Stimulated activated CD4-positive, alpha-beta T cell treated with anti-CD3 and anti-CD28 coated beads, Interleukin-15, amount 100 ng/mL, for 48 hours (primary cell): Measurements from ENCODE around the gene CCNB1IP1.
"Not testable (repeated sequence)": the region's sequence is repeated elsewhere in the genome, so short reads cannot be mapped to it uniquely, and the experiment has no call there.

Experiments
- DNase-seq, 2 donors: peaks; one replicate each; pipeline ENCODE4 v3.0.0-alpha.2; 2020; ENCODE audit warnings: low read depth in 2 of 2

Gene CCNB1IP1

GRCh38 chr14:20332431-20332787 is 670 bp downstream of the CCNB1IP1 start:
- DNase-seq, result no peak

DNA sequence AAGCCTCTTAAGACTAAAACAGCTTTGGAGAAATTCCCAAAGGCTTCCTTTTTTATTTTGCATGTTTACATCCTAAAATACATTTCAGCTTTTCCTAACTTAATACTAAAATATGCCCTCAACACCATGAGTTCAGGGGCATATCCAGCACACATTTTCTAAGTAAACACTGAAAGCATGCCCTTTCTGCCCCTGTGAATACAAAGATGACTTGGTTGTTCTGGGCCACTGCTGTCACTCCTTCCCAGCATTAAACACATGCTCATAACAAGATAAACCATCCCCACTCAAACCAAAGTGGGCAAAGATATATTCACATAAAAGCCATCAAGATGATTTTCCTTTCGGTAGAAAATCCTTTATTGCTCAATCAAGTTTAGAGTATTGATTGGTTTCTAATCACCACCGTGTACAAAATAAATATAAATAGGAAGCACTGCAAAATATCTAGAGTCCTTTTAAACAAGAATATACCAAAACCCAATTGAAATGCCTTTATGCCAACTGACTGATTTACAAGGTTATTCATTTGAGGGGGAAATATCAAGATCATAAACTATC is 1.9 kb downstream of the CCNB1IP1 start:
- DNase-seq, result no peak

GRCh38 chr14:20329355-20329754 is 3.7 kb downstream of the CCNB1IP1 start:
- no peak for DNase-seq

- DNase-seq, result no peak
Observed at GRCh38 chr14:20328705-20329104, 4.4 kb downstream of the CCNB1IP1 start.

GRCh38 chr14:20327005-20327869 is 5.8 kb downstream of the CCNB1IP1 start:
- DNase-seq, result no peak

GRCh38 chr14:20317720-20318119 is 15.4 kb downstream of the CCNB1IP1 start:
- no peak for DNase-seq

GRCh38 chr14:20314026-20314425 is 19.1 kb downstream of the CCNB1IP1 start:
- DNase-seq, result no peak

DNA sequence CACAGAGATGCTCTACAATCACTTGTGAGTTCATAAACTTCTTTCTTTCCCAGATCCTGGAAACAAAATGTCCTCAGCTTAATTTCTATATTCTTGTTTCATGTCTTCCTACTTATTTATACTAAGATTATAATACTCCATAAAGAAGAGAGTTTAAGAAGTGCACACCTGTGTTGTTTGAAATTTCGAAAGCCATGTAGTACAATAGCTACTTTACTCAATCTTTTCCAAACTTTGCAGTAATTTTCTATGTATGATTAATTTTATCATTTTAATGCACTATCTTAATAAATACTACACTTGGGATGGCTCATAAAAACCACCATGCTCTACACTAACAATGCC is 27.0 kb downstream of the CCNB1IP1 start:
- no peak for DNase-seq

- DNase-seq, result peak; percentile 71 to 81
Observed at GRCh38 chr14:20305265-20306078, 27.6 kb downstream of the CCNB1IP1 start, which contains the start of gene TTC5. TSS of gene TTC5 (minus strand) at chr14:20305951. CDS start at chr14:20305937, 14 bp downstream.

GRCh38 chr14:20302042-20302755 is 30.9 kb downstream of the CCNB1IP1 start:
- DNase-seq, result no peak

DNA sequence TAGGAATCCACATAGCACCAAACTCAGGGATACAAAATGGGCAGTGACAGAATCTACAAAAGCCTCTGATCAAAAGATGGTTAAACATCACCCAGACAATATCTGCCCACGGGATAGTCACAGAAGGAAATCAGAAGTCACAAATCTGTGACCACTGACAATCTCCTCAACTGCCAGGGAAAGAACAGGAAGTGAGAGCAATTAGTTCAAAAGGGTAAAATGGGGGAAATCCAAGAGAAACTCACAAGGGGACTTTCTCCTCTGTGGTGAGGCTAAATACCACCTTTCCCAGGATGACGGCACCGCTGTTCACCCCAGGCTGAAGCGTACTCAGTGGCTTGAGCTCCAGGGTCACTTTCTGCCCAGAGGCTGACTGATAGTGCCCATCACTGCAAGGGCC is 38.0 kb downstream of the CCNB1IP1 start:
- no peak for DNase-seq

DNA sequence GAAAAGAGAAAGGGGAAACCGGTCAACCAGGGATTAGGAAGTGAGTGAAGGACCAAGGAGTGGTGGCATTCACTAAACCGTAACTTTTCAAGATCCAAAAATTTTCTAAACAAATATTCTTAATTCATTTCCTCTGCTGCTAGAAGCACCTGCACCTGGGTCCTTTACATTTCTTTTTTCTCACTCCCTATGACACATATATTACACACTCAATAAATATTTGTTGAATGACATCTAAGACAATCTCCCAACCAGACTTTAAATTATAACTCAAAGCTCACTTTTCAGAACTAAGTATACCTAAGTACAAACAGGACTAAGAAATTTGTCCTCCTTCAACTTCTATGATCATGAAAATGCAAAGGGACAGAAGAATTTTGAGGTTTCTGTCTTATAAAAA is 38.4 kb downstream of the CCNB1IP1 start:
- DNase-seq, result no peak

DNA sequence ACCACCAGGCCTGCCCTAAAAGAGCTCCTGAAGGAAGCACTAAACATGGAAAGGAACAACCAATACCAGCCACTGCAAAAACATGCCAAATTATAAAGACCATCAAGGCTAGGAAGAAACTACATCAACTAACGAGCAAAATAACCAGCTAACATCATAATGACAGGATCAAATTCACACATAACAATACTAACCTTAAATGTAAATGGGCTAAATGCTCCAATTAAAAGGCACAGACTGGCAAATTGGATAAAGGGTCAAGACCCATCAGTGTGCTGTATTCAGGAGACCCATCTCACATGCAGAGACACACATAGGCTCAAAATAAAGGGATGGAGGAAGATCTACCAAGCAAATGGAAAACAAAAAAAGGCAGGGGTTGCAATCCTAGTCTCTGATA is 51.1 kb downstream of the CCNB1IP1 start:
- DNase-seq, result not testable (repeated sequence)

DNA sequence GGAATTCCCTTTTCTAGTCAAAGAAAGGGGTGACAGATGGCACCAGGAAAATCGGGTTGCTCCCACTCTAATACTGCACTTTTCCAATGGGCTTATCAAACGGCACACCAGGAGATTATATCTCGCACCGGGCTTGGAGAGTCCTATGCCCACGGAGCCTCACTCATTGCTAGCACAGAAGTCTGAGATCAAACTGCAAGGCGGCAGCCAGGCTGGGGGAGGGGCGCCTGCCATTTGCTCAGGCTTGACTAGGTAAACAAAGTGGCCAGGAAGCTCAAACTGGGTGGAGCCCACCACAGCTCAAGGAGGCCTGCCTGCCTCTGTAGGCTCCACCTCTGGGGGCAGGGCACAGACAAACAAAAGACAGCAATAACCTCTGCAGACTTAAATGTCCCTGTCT is 52.8 kb downstream of the CCNB1IP1 start:
- not testable (repeated sequence) for DNase-seq

DNA sequence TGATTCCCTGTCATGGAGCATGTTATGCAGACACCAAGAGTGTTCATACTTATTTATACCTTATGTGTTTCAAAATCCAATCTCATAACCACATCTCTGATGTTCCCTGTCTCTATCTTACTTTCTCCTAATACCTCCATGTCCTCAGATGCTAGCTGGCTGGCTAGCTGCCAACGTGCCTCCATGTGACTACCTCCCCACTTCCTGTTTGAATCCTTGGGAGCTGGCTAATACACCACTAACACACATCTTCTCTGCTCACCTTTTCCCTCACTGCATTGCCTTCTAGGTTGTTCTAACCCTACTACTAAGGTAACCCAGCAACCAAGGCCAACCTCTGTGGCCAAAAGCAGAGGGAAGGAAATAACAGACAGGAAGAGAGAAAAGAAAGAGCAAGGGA is 54.7 kb downstream of the CCNB1IP1 start:
- DNase-seq, result no peak

DNA sequence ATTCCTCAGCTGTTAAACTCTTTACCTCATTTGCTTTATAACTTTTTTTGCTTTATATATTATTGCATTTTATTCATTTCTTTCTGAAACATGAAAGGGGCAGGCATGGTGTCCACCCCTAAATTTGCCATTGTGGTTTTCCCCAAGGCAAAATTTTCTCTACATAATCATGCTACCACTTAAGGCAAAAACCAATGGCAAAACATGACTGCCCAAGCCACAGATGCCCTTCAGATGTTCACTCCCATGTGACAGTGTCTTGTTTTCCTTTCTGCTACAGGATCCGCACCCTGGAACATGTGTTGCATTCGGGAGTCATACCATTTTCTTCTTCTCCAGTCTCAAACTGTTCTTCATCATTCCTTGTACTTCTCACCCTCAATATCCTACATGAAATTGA is 55.7 kb downstream of the CCNB1IP1 start:
- DNase-seq, result no peak

- no peak for DNase-seq
Observed at GRCh38 chr14:20274062-20274461, 59.0 kb downstream of the CCNB1IP1 start.

DNA sequence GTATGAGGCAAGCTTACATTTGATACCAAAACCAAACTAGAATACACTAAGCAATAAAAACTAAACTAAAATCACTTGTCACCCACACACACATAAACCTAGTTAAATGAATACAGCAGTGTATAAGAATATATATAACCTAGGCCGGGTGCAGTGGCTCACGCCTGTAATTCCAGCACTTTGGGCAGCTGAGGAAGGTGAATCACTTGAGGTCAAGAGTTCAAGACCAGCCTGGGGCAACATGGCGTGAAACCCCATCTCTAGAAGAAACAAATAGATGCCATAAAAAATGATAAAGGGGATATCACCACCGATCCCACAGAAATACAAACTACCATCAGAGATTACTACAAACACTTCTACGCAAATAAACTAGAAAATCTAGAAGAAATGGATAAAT is 68.7 kb downstream of the CCNB1IP1 start:
- DNase-seq, result not testable (repeated sequence)

DNA sequence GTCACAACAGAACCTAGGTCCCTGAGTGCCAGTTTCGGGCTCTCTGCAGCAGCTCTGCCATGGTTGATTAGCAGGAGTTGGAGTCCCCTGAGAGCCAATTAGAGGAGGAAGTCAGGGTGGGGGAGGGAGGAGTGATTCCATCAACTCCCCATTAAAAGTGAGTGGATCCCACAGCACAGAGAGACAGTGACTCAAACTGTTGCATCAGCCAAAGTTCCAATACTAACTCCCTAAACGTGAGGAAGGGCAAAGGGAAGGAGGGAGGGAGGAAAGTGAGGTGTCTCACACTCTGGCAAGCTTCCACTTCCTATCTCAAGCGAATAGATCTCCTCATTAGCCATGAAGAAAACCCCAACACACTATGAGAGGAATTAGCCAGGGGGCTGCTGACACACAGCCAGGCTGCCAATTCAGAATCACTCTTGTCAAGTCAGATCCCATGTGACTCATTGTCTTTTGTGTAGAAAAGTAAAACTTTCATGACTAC is 70.4 kb downstream of the CCNB1IP1 start:
- no peak for DNase-seq
